HG03175 (cell line): ENCODE results near the gene SERTAD3.
"Not testable (repeated sequence)": the region's sequence is repeated elsewhere in the genome, so short reads cannot be mapped to it uniquely, and the experiment has no call there.

Experiments
- ATAC-seq: cut with Tn5 transposase; IDR thresholded peaks from one replicate; pipeline ENCODE4 v1.9.1; 2021; ENCODE audit warnings: mild to moderate bottlenecking, moderate library complexity; ENCODE audit not compliant: unreplicated experiment

The SERTAD3 gene

DNA sequence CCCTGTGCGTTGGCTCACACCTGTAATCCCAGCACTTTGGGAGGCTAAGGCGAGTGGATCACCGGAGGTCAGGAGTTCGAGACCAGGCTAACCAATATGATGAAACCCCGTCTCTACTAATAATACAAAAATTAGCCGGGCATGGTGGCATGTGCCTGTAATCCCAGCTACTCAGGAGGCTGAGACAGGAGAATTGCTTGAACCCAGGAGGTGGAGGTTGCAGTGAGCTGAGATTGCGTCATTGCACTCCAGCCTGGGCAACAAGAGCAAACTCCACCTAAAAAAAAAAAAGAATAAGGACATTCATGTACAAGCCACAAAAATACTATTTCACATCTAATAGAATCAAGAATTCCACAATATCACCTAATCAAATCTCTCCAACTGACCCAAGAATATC, 15.9 kb downstream of the SERTAD3 start:
- ATAC-seq: not testable (repeated sequence)

GRCh38 chr19:40425450-40426287, 18.5 kb downstream of the SERTAD3 start, which contains the start of gene SERTAD1:
Gene SERTAD1, minus strand, starts transcription at chr19:40425992. Its CDS starts 2,446 bp downstream, at chr19:40423546.
- ATAC-seq: peak; percentile 88

GRCh38 chr19:40424637-40425449, 19.3 kb downstream of the SERTAD3 start:
- no peak for ATAC-seq

- ATAC-seq: no peak
Measured at GRCh38 chr19:40423938-40424337, 20.2 kb downstream of the SERTAD3 start.

GRCh38 chr19:40422748-40423566, 21.2 kb downstream of the SERTAD3 start:
- no peak for ATAC-seq

DNA sequence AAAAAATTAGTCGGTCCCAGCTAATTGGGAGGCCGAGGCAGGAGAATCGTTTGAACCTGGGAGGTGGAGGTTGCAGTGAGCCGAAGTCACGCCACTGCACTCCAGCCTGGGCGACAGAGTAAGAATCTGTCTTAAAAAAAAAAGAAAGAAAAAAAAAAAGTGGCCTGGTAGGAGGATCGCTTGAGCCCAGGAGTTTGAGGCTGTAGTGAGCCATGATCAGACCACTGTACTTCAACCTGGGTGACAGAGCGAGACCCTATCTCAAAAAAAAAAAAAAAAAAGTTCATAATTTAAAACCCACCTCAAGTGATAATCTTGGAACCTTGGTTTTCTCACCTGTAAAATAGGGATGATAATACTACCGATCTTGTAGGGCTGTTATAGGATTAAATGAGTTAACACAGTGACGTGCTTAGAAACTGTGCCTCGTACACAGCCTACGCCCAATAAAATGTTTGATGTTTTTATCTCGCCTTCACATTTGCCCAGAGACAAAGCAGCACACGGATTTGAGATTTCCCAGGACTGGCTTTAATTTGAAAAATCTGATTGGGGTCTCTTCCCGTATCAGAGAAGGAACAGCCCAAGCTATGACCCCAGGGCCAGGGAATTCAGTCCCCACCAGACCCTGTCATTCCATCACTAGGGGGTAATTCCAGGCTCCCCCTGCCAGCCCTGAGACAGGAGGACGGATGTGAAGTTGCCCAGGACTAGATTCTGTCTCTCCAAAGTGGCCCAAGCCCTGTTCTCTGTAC, 22.0 kb downstream of the SERTAD3 start:
- ATAC-seq: no peak

- peak; percentile 44 for ATAC-seq
Measured at GRCh38 chr19:40420766-40421765, 23.1 kb downstream of the SERTAD3 start.

DNA sequence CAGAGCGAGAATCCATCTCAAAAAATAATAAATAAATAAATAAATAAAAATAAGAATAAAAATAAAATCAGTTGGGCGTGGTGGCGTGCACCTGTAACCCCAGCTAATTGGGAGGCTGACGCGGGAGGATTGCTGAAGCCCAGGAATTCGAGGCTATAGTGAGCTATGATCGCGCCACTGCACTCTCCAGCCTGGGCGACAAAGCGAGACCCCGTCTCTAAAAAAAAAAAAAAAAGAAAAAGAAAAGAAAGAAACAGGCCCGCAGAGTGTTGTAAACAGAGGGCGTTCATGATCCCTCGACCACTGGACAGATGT, 23.7 kb downstream of the SERTAD3 start:
- no peak for ATAC-seq

GRCh38 chr19:40419780-40420179, 24.4 kb downstream of the SERTAD3 start:
- ATAC-seq: no peak

GRCh38 chr19:40419066-40419612, 25.0 kb downstream of the SERTAD3 start:
- ATAC-seq: no peak

DNA sequence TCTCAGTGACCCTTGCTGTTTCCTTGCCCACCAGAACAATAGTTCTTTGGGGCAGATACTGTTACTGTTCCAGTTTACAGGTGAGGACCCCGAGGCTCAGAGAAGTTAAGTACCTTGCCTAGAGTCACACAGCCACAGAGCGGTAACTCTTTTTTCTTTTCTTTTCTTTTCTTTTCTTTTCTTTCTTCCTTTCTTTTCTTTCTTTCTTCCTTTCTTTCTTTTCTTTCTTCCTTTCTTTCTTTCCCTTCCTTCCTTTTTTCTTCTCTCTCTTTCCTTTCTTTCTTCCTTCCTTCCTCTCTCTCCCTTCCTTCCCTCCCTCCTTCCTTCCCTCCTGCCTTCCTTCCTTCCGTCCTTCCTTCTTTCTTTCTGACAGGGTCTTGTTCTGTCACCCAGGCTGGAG, 26.1 kb downstream of the SERTAD3 start:
- ATAC-seq: no peak

GRCh38 chr19:40417643-40417981, 26.5 kb downstream of the SERTAD3 start:
- no peak for ATAC-seq

GRCh38 chr19:40416918-40417642, 27.1 kb downstream of the SERTAD3 start:
- ATAC-seq: no peak

DNA sequence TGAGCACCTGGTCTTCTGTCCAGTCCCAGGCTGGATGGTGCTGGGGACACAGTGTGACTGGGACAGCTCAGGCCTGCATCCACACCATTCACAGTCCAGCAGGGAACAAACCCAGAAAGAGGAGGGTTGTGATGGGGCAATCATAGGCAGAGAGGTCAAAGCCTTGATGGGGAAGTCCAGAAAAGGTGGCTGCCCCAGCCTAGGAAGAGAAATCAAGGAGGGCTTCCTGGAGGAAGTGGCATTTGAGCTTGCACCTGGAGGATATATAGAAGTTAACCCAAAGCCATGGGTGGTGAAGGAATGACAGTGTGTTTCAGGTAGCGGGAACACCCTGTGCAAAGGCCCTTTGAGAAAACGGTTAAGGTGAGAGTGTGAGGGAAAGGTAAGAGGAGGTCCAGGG, 28.4 kb downstream of the SERTAD3 start:
- ATAC-seq: no peak

DNA sequence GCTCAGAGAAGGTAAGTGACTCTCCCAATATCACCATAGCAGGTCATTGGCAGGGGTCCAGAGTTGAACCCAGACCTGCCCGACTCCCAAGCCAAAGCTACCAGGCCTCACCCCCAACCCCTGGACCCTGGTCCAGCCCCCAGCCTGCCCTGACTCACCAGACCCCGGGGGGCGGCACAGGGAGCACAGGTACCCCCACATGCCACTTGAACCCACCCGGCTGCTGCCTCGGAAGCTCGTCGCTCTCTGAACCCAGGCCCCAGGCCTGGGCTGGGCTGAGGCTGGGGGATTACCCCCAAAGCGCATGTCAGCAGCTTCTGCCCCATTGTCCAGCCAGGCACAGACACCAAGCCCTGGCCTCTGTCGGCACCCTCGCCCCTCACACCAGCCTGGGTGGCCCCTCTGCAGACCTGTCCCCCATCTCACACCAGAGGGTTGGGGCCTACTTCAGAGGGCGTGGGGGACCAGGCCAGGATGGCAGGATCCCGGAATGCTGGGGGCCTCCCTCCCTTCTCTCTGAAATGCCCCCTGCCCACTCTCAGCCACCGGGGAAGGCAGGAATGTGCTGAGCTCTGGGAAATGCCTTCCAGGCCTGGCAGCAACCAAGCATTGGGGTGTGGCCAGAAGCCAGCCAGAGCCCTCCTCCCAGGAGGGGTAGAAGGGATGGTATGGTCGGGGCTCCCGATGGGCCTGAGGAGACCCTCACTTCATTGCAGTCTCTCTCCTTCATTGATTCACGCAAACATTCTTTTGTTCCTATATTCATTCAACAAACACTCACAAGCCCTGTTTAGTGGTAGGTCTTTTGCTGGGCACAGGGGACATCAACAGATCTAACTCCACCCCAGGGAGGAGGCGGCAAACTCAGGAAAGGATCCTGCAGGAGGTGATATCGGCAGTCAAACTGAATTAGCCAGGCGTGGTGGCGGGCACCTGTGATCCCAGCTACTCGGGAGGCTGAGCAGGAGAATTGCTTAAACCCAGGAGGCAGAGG, 29.3 kb downstream of the SERTAD3 start:
- ATAC-seq: no peak

DNA sequence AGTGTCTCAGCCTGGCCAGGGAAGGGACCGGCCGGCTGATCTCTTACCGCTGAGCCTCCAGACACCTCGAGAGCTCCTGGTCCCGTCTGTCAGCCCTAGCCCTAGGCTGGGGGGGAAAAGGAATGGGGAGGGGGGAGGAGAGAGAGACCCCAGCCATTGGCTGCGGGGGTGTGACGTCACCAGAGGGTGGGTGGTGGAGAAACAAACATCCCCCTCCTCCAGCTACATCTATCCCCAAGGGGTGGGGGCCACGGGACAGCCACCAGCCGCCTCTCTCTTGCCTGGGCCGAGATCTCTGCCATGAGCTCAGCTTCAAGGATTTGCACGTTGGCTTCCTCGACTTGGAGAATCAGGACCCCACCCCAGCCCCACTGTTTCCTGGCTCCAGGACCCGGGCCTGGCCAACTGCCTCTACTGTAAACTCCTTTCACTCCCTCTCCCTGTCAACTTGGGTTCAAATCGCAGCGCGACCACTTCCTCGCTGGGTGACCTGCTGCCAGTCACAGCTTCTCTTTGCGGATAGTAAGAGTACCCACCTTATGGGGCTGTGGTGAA, 30.8 kb downstream of the SERTAD3 start, which contains the start of gene PRX:
Gene PRX, minus strand, starts transcription at position 88 of the 555 bp plus-strand sequence. CDS start 5,446 bp downstream, outside the sequence.
- no peak for ATAC-seq

DNA sequence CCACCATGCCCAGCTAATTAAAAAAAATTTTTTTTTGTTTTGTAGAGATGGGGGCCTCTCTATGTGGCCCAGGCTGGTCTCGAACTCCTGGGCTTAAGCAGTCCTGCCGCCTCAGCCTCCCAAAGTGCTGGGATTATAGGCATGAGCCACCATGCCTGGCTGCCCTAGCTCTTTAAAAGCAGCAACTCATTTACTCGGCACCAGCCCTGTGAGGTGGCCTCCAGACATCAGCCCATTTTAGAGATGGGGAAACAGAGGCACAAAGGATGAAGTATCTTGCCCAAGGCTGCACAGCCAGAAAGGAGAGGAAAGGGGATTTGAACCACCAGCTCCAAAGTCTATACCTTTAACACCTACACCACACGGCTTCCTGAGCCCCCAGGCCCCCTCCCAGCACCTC, 31.3 kb downstream of the SERTAD3 start:
- ATAC-seq: no peak
